ENCODE data around the gene CYB5A.

Gene CYB5A

GRCh38 chr18:74225193-74225840, 66.4 kb downstream of the CYB5A start:
- TF ChIP-seq POLR2AphosphoS5 (IDR thresholded peaks at IDR 0.05; ENCODE audit: low read depth, low read length) (no peak), TAF1 (IDR thresholded peaks at IDR 0.05; ENCODE audit: borderline replicate concordance, insufficient read depth, low read length) (no peak), FOXP2 (optimal IDR thresholded peaks at IDR 0.05; ENCODE audit: borderline replicate concordance, extremely low read depth, extremely low read length, insufficient read depth) (no peak), SIN3A (IDR thresholded peaks at IDR 0.05; ENCODE audit: borderline replicate concordance, insufficient read depth, low read length) (no peak)
- TF ChIP-seq, protein P1, sequence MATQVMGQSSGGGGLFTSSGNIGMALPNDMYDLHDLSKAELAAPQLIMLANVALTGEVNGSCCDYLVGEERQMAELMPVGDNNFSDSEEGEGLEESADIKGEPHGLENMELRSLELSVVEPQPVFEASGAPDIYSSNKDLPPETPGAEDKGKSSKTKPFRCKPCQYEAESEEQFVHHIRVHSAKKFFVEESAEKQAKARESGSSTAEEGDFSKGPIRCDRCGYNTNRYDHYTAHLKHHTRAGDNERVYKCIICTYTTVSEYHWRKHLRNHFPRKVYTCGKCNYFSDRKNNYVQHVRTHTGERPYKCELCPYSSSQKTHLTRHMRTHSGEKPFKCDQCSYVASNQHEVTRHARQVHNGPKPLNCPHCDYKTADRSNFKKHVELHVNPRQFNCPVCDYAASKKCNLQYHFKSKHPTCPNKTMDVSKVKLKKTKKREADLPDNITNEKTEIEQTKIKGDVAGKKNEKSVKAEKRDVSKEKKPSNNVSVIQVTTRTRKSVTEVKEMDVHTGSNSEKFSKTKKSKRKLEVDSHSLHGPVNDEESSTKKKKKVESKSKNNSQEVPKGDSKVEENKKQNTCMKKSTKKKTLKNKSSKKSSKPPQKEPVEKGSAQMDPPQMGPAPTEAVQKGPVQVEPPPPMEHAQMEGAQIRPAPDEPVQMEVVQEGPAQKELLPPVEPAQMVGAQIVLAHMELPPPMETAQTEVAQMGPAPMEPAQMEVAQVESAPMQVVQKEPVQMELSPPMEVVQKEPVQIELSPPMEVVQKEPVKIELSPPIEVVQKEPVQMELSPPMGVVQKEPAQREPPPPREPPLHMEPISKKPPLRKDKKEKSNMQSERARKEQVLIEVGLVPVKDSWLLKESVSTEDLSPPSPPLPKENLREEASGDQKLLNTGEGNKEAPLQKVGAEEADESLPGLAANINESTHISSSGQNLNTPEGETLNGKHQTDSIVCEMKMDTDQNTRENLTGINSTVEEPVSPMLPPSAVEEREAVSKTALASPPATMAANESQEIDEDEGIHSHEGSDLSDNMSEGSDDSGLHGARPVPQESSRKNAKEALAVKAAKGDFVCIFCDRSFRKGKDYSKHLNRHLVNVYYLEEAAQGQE (IDR thresholded peaks at IDR 0.05; ENCODE audit: insufficient read depth in 1 of 2, low read depth in 2 of 2, low read length in 2 of 2) = no peak

DNA sequence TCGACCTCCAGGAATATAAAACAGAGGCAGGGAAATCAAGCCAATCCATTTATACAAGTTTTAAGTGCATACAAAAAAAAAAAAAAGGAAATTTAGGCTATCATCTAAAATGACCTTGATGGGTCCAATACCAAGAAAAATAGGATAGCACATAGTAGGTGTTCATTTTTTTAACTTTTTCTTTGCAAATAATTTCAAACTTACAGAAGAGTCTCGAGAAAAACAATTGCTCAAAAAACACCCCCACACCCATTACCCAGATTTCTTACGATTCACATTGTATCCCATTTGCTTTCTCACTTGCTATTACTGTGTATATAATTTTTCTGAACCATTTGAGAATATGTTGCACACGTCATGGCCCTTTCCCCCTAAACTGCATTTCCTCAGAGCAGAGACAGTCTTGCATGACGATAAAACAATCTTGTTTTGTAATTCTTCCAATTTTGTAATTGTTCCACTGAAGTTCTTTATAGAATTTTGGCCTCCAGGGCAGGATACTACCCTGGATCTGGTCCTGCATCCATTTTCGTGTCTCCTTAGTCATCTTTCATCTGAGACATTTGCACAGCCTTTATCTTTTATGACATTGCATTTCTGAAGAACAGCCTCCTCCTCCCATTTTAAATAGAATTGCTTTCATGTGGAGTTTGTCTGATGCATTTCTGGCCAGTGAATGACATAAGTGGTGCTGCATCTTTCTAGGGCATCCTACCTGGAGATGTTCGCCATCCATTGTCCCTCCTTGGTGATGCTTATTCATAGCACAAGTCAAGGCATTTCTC, 68.9 kb downstream of the CYB5A start:
- TF ChIP-seq, protein P1 (IDR thresholded peaks at IDR 0.05; ENCODE audit: insufficient read depth in 1 of 2, low read depth in 2 of 2, low read length in 2 of 2) = no peak
- TF ChIP-seq POLR2AphosphoS5 (IDR thresholded peaks at IDR 0.05; ENCODE audit: low read depth, low read length) (no peak), SIN3A (IDR thresholded peaks at IDR 0.05; ENCODE audit: borderline replicate concordance, insufficient read depth, low read length) (no peak), FOXP2 (optimal IDR thresholded peaks at IDR 0.05; ENCODE audit: borderline replicate concordance, extremely low read depth, extremely low read length, insufficient read depth) (no peak), TAF1 (IDR thresholded peaks at IDR 0.05; ENCODE audit: borderline replicate concordance, insufficient read depth, low read length) (no peak)

- no peak for TF ChIP-seq FOXP2 (optimal IDR thresholded peaks at IDR 0.05; ENCODE audit: borderline replicate concordance, extremely low read depth, extremely low read length, insufficient read depth)
- TF ChIP-seq, protein P1 (IDR thresholded peaks at IDR 0.05; ENCODE audit: insufficient read depth in 1 of 2, low read depth in 2 of 2, low read length in 2 of 2) = no peak
- TF ChIP-seq POLR2AphosphoS5 (IDR thresholded peaks at IDR 0.05; ENCODE audit: low read depth, low read length) = no peak
- TF ChIP-seq SIN3A (IDR thresholded peaks at IDR 0.05; ENCODE audit: borderline replicate concordance, insufficient read depth, low read length) = no peak
- no peak for TF ChIP-seq TAF1 (IDR thresholded peaks at IDR 0.05; ENCODE audit: borderline replicate concordance, insufficient read depth, low read length)
These were observed 70.7 kb downstream of the CYB5A start for GRCh38 chr18:74221081-74221480.

DNA sequence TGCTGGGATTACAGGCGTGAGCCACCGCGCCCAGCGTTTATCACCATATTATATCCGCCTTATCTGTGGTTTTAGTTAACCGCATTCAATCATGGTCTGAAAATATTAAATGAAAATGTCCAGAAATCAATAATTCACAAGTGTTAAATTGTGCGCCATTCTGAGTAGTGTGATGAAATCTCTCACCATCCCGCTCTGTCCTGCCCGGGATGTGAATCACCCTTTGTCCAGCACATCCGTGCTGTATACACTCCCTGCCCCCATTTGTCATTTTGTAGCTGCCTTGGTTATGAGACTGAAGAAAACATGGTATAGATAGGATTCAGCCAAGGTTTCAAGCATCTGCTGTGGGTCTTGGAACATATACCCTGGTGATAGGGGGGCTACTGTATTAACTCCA, 72.7 kb downstream of the CYB5A start:
- TF ChIP-seq SIN3A (IDR thresholded peaks at IDR 0.05; ENCODE audit: borderline replicate concordance, insufficient read depth, low read length) (no peak), POLR2AphosphoS5 (IDR thresholded peaks at IDR 0.05; ENCODE audit: low read depth, low read length) (no peak), FOXP2 (optimal IDR thresholded peaks at IDR 0.05; ENCODE audit: borderline replicate concordance, extremely low read depth, extremely low read length, insufficient read depth) (no peak)
- TF ChIP-seq, protein P1 (IDR thresholded peaks at IDR 0.05; ENCODE audit: insufficient read depth in 1 of 2, low read depth in 2 of 2, low read length in 2 of 2) = no peak
